Lung (tissue), 12 donors: ENCODE results near the gene SOBP. TPM values are rescaled to one million over a fixed set of nuclear protein-coding genes. Genes with fewer than 3 reads are reported as not detected.

Experiments
- ATAC-seq: fragments of 200-7000 bp; cut with Tn5 transposase; one replicate; pipeline ENCODE4 v1.9.1; 2020; ENCODE audit warnings: moderate number of reproducible peaks; ENCODE audit not compliant: insufficient read depth, low FRiP score
- DNase-seq, 3 donors: peaks; one replicate each; pipeline ENCODE4 v3.0.0-alpha.2; 2013 to 2017
- H3K27ac ChIP-seq, 2 donors: one replicate each; pipeline ENCODE4 v1.5.1; 2013; ENCODE audit warnings: mild to moderate bottlenecking in 2 of 2, moderate library complexity in 2 of 2, control low read depth in 1 of 2, inconsistent platforms in 1 of 2, low read depth in 1 of 2, low read length in 1 of 2
- H3K27me3 ChIP-seq, 3 donors: one replicate each; pipeline ENCODE4 v1.5.1; 2013; ENCODE audit warnings: low read length in 2 of 3; ENCODE audit not compliant: control insufficient read depth in 3 of 3, insufficient read depth in 3 of 3
- H3K36me3 ChIP-seq, 4 donors: one replicate each; pipeline ENCODE4 v1.5.1; 2013; ENCODE audit warnings: low read length in 4 of 4, mild to moderate bottlenecking in 1 of 4, moderate library complexity in 1 of 4; ENCODE audit not compliant: control insufficient read depth in 4 of 4, insufficient read depth in 4 of 4
- H3K4me1 ChIP-seq, 5 donors: one replicate each; pipeline ENCODE4 v1.5.1; 2013; ENCODE audit warnings: low read length in 5 of 5, mild to moderate bottlenecking in 2 of 5, moderate library complexity in 1 of 5; ENCODE audit not compliant: control insufficient read depth in 5 of 5, insufficient read depth in 5 of 5
- H3K4me3 ChIP-seq: one replicate; pipeline ENCODE4 v1.5.1; 2013; ENCODE audit warnings: mild to moderate bottlenecking, control low read depth, moderate library complexity
- H3K9ac ChIP-seq, 2 donors: one replicate each; pipeline ENCODE4 v1.5.1; 2013; ENCODE audit warnings: low read length in 2 of 2, control low read depth in 1 of 2; ENCODE audit not compliant: insufficient read depth in 1 of 2
- H3K9me3 ChIP-seq, 4 donors: one replicate each; pipeline ENCODE4 v1.5.1; 2013; ENCODE audit warnings: low read length in 3 of 4, mild to moderate bottlenecking in 1 of 4, moderate library complexity in 1 of 4; ENCODE audit not compliant: control insufficient read depth in 4 of 4, insufficient read depth in 3 of 4
- CTCF ChIP-seq: IDR thresholded peaks from 2 replicates; pipeline ENCODE4 v1.5.1; 2012; ENCODE audit warnings: mild to moderate bottlenecking; ENCODE audit errors: control extremely low read depth, extremely low read depth
- WGBS, 2 donors: extraction: QIAGEN DNeasy Blood & Tissue Kit; methylation state at CpG; one replicate each; pipeline ENCODE4 v1.1.7; 2013; 5-methylcytosine and 5-hydroxymethylcytosine counted together
- polyA plus RNA-seq, 2 donors: library from polyadenylated mRNA; stranded (reverse); fragments of 200-250 nt; gene quantifications; one replicate each; pipeline ENCODE4 v1.2.1, GENCODE V29; 2013
- total RNA-seq, 2 donors: library from RNA; depleted of rRNA in 1 of 2; stranded (reverse); fragments of >200 nt in 1 of 2; gene quantifications; one replicate each; pipeline ENCODE4 v1.2.1, GENCODE V29; 2014 to 2021
- donor health status: control.
- donor health status: control.
- donor health status: Bipolar disorder and iron deficiency.
- donor health status: healthy.
- donor health status: DM: yes; HTN: yes; CAD: no.

The SOBP gene
- total and polyA plus RNA-seq, 4 donors: 1.6 to 14.5 (median 5.8) TPM

- no peak overlapping the region for H3K9ac ChIP-seq
- peaks cover 0 to 5% (median 0%) of the 10 kb centered on the region in 4 donors for H3K9me3 ChIP-seq
- H3K27ac ChIP-seq: no peak overlapping the region
- TF ChIP-seq CTCF: no peak
- H3K4me1 ChIP-seq: peaks cover 0 to 3% (median 0%) of the 10 kb centered on the region in 5 donors
- no peak overlapping the region for H3K4me3 ChIP-seq
- 87% methylated on average over 4 of the region's 4 CpGs for WGBS, 2 donors
- H3K36me3 ChIP-seq: no peaks in the 10 kb centered on the region
- H3K27me3 ChIP-seq: no peaks in the 10 kb centered on the region
- ATAC-seq: no peak
- peak; percentile 52 to 75 (median 59) for DNase-seq
Measured at GRCh38 chr6:107679457-107679856, 189.5 kb downstream of the SOBP start.

GRCh38 chr6:107682721-107683120 is 192.8 kb downstream of the SOBP start:
- Histone ChIP-seq H3K4me3 (no peak overlapping the region), H3K27me3 (no peaks in the 10 kb centered on the region), H3K27ac (no peak overlapping the region), H3K9me3 (peaks cover 0 to 5% (median 2%) of the 10 kb centered on the region in 4 donors), H3K4me1 (no peaks in the 10 kb centered on the region), H3K36me3 (no peaks in the 10 kb centered on the region), H3K9ac (no peak overlapping the region)
- WGBS, 2 donors: 97% methylated on average over 3 of the region's 3 CpGs
- ATAC-seq: no peak
- no peak for TF ChIP-seq CTCF
- DNase-seq: no peak

- H3K4me1 ChIP-seq: no peaks in the 10 kb centered on the region
- ATAC-seq: no peak
- no peak overlapping the region for H3K9ac ChIP-seq
- no peak overlapping the region for H3K27ac ChIP-seq
- H3K36me3 ChIP-seq: no peaks in the 10 kb centered on the region
- H3K4me3 ChIP-seq: no peak overlapping the region
- 93 to 95% methylated on average over 2 of the region's 2 CpGs for WGBS, 2 donors
- H3K9me3 ChIP-seq: peaks cover 0 to 5% (median 2%) of the 10 kb centered on the region in 4 donors
- DNase-seq: no peak
- no peak for TF ChIP-seq CTCF
- no peaks in the 10 kb centered on the region for H3K27me3 ChIP-seq
Measured at GRCh38 chr6:107683183-107683582, 193.3 kb downstream of the SOBP start.

- no peak overlapping the region for H3K9ac ChIP-seq
- H3K4me3 ChIP-seq: no peak overlapping the region
- H3K4me1 ChIP-seq: peaks cover 0 to under 1% (median 0%) of the 10 kb centered on the region in 5 donors
- peaks cover 0 to 5% (median 2%) of the 10 kb centered on the region in 4 donors for H3K9me3 ChIP-seq
- H3K27ac ChIP-seq: no peak overlapping the region
- DNase-seq (no peak), ATAC-seq (no peak)
- no peak for TF ChIP-seq CTCF
- H3K27me3 ChIP-seq: no peaks in the 10 kb centered on the region
- 86 to 89% methylated on average over 2 of the region's 2 CpGs for WGBS, 2 donors
- no peaks in the 10 kb centered on the region for H3K36me3 ChIP-seq
Measured at GRCh38 chr6:107684996-107685395, 195.1 kb downstream of the SOBP start.
